ENCODE measurements around the gene INO80C. TPM values are rescaled to one million over a fixed set of nuclear protein-coding genes. Genes with fewer than 3 reads are reported as not detected.
"Not testable (repeated sequence)": the region's sequence is repeated elsewhere in the genome, so short reads cannot be mapped to it uniquely, and the experiment has no call there.

Gene INO80C
- total RNA-seq, 2 experiments from 2014 or later: 38.4 to 39.4 TPM

DNA sequence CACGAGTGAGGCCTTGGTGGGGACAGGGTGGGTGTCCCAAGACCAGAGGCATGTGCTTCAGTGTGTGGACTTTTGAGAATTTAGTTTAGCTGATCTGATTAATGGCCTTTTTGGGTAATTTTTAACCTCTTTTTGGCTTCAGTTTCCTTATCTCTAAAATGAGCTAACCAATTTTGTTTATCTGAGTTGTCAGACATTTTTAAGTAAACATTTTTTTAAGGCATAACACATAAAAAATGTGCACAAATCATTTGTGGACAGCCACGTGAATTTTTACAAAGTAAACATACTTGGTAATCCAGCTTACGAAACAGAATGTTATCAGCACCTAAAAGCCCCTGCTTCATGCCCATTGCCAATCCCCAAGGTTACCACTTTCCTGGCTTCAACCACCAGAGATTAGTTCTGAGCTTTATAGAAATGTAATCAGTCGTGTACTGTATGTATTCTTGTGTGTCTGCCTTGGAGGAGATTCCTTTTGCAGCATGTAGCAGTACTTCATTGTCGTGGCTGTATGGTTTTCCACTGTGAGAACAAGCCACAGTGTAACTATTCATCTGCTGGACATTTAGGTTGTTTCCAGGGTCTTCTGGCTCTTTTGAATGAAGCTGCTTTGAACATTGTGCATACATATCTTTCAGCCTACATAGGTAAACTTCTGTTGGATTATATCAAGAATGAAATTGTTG, 8.4 kb upstream of the INO80C start:
- Mint-ChIP-seq H3K4me1 (no peaks in the 10 kb centered on the region), H3K4me3 (no peak overlapping the region), H3K27me3 (no peaks in the 10 kb centered on the region), H3K27ac (no peak overlapping the region), H3K9me3 (no peaks in the 10 kb centered on the region), H3K36me3 (no peaks in the 10 kb centered on the region)
- no peak for DNase-seq

DNA sequence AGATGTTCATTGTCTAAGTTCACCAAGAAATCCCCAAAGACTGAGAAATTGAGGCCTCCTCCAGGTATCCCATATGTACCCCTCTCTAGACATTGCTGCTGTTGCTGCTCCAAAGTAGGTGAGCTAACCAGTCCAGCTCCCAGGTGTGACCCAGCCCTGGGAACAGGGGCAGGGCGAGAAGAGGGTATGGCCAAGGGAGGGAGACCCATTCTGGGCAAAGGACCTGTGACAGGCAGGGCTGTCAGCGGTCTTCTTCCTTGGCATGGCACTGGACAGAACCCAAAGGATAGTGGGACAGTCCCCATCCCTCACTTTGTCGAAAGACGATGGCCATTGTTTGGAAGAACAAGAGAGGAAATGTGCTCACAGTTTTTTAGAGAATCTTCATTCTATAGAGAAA, 7.2 kb upstream of the INO80C start:
- H3K27ac Mint-ChIP-seq: no peak overlapping the region
- no peak overlapping the region for H3K4me3 Mint-ChIP-seq
- no peaks in the 10 kb centered on the region for H3K4me1 Mint-ChIP-seq
- H3K9me3 Mint-ChIP-seq: no peaks in the 10 kb centered on the region
- H3K27me3 Mint-ChIP-seq: no peaks in the 10 kb centered on the region
- no peak for DNase-seq
- no peaks in the 10 kb centered on the region for H3K36me3 Mint-ChIP-seq

DNA sequence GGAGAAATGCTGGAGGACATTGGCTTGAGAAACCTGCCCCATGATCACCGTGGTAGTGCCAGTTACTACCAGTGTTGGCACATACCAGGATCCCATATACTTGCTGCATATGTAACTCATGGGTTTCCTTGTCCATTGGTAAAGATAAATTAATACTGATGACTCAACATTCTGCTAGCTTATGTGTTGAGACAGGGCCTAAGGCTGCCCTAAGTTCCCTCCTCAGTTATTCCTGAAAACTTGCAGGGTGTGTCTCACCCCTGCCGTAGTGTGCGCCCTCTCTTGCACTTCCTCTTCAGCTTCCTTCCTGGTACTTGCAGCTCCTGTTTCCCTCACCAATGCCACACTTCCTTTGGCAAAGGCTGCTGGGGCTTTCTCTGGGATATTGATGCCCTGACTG, 4.3 kb upstream of the INO80C start:
- no peak overlapping the region for H3K4me3 Mint-ChIP-seq
- H3K4me1 Mint-ChIP-seq: peaks cover 5% of the 10 kb centered on the region
- DNase-seq: no peak
- H3K27ac Mint-ChIP-seq: no peak overlapping the region
- H3K27me3 Mint-ChIP-seq: no peaks in the 10 kb centered on the region
- no peaks in the 10 kb centered on the region for H3K9me3 Mint-ChIP-seq
- no peaks in the 10 kb centered on the region for H3K36me3 Mint-ChIP-seq

DNA sequence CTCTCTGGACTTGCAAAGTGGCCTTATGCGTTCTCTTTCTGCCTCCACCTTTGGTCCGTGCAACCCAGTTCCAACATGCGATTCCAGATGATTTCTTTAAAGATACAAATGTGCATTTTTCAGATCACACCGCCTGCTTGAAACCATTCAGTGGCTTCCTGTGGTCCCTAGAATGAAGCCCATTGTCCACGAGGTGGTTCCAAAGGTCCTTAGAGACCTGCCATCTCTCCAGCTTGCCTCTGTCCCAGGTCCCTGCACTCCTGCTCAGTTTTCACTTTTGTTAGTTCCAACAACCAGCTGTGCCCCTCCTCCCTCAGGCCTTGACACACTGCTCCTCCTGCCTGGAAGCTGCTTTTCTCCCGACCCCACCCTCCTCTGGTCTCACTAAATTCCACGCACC, 3.6 kb upstream of the INO80C start:
- Mint-ChIP-seq H3K36me3 (peaks cover 2% of the 10 kb centered on the region), H3K27me3 (no peaks in the 10 kb centered on the region), H3K27ac (no peak overlapping the region), H3K4me1 (peaks cover 9% of the 10 kb centered on the region), H3K4me3 (no peak overlapping the region), H3K9me3 (no peaks in the 10 kb centered on the region)
- DNase-seq: no peak

DNA sequence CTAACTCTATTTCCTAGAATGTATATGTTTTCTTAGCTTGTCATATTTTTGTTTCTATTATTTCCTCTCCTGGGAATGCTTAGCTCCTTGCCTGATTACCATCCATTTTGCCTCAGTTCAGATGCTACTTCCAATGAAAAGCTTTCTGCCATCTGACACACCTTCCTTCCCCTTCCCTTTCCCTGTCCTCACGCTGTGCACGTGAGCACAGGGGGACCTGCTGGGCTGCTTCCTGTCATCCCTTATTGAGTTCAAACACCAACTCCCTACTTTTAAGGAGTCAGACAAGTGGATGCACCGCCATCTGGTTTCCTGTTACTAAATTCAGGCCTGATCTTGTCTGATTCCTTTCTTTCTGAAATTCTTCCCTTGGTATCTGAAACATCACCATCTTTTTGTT, 2.4 kb upstream of the INO80C start:
- H3K27ac Mint-ChIP-seq: no peak overlapping the region
- no peak overlapping the region for H3K4me3 Mint-ChIP-seq

DNA sequence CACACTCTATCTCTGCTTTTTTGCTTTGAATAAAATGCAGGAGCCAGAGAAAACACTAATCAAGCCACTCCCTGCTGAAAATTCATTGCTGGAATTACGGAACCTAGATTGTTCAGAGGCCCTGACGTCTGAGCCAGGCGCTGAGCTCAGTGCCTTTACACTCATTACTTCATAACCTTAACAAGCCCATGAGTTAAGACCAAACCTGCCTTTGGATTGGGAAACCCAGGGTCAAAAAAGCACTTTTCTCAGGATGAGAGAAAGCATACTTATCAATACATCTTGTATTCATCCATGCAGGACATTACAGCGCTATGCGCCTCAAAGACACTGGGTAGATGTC, 762 bp downstream of the INO80C start:
- H3K4me3 Mint-ChIP-seq: peak overlapping the region; percentile 96
- H3K36me3 Mint-ChIP-seq: peaks cover 13% of the 10 kb centered on the region
- H3K4me1 Mint-ChIP-seq: peaks cover 28% of the 10 kb centered on the region
- H3K27me3 Mint-ChIP-seq: no peaks in the 10 kb centered on the region
- no peaks in the 10 kb centered on the region for H3K9me3 Mint-ChIP-seq
- peak overlapping the region; percentile 99 for H3K27ac Mint-ChIP-seq
- peak; percentile 10 for DNase-seq

More for the DNA sequence above, 2.4 kb upstream of the INO80C start:
- H3K36me3 Mint-ChIP-seq: peaks cover 9% of the 10 kb centered on the region
- no peaks in the 10 kb centered on the region for H3K27me3 Mint-ChIP-seq
- DNase-seq: no peak
- no peaks in the 10 kb centered on the region for H3K9me3 Mint-ChIP-seq
- peaks cover 18% of the 10 kb centered on the region for H3K4me1 Mint-ChIP-seq

DNA sequence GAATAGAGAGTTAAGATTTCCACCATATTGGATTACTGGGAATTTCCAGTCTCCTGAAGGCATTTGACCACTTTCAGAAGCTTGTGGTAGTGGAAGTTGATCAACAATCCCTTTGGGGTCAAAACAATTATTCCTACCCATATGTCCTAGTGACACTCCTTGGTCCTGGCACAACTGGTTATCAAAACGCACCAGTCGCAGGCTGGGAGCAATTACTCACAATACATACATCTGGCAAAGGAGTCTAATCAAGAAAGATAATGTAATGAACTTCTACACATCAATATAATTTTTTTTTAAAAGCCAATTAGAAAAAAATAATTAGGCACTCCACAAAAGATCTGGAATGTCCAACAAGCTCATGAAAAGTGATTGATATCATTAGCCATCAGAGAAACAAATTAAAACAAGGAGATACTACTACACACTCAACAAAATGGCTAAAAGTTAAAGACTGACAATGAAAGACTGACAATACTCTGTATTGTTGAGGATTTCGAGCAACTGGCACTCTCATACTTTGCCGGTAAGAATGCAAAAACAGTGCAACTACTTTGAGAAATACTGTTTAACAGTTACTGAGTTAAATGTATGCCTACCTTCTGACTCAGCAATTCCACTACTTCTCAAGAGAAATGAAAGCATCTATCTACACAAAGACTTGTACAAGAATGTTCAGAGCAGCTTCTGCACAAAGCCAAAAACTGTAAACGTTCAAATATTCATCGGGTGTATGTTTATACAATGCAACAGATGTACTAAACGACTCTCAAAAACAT, 2.0 kb downstream of the INO80C start:
- Mint-ChIP-seq H3K27me3 (no peaks in the 10 kb centered on the region), H3K27ac (no peak overlapping the region), H3K4me3 (peak overlapping the region; percentile 96), H3K9me3 (no peaks in the 10 kb centered on the region), H3K36me3 (peaks cover 13% of the 10 kb centered on the region), H3K4me1 (peaks cover 39% of the 10 kb centered on the region)
- DNase-seq: no peak

DNA sequence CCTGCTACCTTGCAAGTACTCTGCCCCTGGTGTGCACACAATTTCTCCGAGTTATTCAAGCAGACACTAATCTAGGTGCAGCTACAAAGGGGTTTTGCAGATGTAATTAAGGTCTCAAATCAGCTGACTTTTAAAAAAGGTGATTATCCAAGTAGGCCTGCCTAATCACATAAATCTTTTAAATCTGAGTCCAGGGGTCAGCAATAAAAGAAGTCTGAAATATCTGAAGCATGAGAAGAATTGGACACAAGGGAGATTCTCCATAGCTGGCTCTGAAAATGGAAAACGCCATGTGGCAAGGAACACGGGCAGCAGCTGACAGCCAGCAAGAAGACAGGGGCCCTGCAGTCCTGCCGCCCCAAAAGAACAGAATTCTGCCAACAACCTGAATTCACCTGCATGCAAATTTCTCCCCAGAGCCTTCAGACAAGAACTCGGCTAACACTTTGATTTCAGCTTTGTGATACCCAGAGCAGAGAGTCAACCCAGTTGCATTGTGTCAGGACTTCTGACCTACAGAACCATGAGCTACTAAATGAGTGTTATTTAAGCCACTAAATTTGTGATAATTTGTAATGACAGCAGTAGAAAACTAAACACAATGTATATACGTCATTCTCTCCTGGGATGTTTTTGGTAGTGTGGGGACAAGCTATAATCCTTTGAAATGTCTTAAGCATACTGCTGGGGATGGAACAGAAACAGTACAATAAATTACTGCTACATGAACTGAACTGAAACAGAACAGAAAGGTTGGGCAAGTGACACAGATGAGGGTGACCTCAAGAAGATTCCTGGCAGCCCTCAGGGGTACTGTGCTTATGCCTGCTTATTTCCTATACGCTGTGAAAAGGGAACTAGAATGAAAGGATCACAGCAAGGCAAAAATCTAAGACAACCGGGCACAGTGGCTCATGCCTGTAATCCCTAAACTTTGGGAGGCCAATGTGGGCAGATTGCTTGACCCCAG, 3.2 kb downstream of the INO80C start:
- H3K9me3 Mint-ChIP-seq: no peaks in the 10 kb centered on the region
- H3K4me3 Mint-ChIP-seq: no peak overlapping the region
- peaks cover 39% of the 10 kb centered on the region for H3K4me1 Mint-ChIP-seq
- H3K27ac Mint-ChIP-seq: no peak overlapping the region
- H3K27me3 Mint-ChIP-seq: no peaks in the 10 kb centered on the region
- peaks cover 13% of the 10 kb centered on the region for H3K36me3 Mint-ChIP-seq
- no peak for DNase-seq

DNA sequence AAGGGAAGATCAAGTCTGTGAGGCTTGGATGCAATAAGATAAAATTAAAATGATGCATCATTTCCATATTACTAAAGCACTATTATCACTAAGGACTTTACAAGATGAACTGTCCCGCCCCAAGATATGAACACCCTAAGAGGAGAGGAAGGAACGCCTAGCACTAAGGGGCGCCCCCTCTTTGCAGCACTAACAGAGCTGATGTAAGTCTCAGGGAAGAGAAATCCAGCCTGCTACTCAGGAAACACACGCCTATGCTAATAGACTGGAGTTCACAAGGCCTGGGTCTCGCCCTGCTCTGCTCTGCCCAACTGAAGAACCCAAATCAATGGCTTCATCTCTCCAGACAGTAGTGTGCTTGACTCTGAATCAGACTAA, 6.1 kb downstream of the INO80C start:
- Mint-ChIP-seq H3K27ac (no peak overlapping the region), H3K9me3 (peaks cover 1% of the 10 kb centered on the region), H3K4me1 (peaks cover 37% of the 10 kb centered on the region), H3K36me3 (peaks cover 34% of the 10 kb centered on the region), H3K4me3 (no peak overlapping the region), H3K27me3 (no peaks in the 10 kb centered on the region)
- DNase-seq: no peak

DNA sequence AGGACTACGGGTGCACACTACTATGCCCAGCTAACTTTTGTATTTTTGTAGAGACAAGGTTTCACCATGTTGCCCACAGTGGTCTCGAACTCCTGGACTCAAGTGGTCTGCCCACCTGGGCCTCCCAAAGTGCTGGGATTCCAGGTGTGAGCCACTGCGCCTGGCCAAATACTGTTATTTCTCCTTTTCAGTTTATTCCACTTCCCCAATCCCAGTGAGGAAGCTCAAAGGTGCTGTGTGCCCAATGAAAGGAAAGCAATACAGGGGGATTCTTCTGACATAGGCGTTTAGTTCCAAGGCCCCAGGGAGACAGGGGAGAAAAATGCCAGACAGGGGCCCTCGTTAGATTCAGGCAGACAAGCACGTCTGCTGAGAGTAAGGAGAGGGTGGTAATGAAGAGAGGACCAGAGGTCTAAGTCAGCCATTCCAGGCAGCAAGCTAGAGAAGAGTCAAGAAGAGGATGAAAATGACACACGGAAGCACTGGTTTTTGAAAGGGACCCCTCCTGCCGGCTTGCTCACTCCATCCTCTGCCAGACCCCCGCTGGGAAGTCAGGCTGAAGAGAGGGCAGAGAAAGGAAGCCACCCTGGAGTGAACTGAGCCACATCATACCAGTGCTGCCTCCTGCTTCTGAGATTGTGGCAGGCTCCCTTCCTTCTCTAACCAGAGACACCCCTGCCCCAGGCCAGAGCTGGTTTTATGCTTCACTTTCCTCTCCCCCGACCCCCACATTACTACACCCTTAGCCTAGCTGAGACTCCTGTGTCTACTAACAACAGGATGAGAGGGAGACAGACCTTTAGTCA, 6.7 kb downstream of the INO80C start:
- no peak for DNase-seq
- Mint-ChIP-seq H3K4me1 (peaks cover 34% of the 10 kb centered on the region), H3K27me3 (no peaks in the 10 kb centered on the region), H3K27ac (no peak overlapping the region), H3K36me3 (peaks cover 30% of the 10 kb centered on the region), H3K4me3 (no peak overlapping the region), H3K9me3 (peaks cover 1% of the 10 kb centered on the region)

DNA sequence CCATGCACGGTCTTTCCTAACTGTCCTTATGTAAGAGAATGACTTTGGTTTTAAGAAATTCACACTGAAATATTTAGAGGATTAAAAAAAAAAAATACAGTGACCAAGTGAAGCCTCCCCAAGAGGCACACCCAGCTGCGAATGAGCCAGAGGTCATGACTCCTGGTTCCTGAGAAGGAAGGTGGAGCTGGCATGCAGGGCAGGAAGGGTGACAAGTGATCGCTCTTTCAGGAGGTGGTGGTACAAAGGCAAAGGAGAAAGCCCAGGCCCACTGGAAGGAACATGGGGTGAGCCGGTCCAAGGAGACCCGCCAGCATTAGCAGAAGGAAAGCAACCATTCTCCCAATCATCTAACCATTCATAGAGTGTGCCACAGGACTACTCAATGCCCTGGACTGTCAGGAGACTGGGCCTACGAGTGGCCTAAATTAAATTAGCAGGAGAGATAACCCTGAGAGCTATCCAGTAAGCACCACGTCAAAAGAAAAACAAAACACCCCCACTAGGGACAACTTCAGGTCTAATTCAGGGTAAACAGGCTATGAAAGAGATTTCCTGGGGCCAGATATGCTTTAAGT, 7.8 kb downstream of the INO80C start:
- Mint-ChIP-seq H3K27ac (no peak overlapping the region), H3K4me1 (peaks cover 32% of the 10 kb centered on the region), H3K9me3 (peaks cover 1% of the 10 kb centered on the region), H3K27me3 (no peaks in the 10 kb centered on the region), H3K4me3 (no peak overlapping the region), H3K36me3 (peaks cover 28% of the 10 kb centered on the region)
- no peak for DNase-seq

DNA sequence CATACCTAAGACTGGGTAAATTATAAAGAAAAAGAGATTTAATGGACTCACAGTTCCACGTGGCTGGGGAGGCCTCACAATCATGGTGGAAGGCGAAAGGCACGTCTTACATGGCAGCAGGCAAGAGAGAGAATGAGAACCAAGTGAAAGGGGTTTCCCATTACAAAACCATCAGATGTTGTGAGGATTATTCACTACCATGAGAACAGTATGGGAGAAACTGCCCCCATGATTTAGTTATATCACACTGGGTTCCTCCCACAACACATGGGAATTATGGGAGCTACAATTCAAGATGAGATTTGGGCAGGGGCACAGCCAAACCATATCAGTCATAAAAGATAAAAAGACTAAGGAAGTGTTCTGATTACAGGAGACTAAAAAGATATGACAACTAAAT, 8.5 kb downstream of the INO80C start:
- H3K27ac Mint-ChIP-seq, H3K9me3 Mint-ChIP-seq, DNase-seq, H3K4me3 Mint-ChIP-seq, H3K27me3 Mint-ChIP-seq: not testable (repeated sequence)
- H3K36me3 Mint-ChIP-seq: peaks cover 24% of the 10 kb centered on the region
- H3K4me1 Mint-ChIP-seq: peaks cover 31% of the 10 kb centered on the region

DNA sequence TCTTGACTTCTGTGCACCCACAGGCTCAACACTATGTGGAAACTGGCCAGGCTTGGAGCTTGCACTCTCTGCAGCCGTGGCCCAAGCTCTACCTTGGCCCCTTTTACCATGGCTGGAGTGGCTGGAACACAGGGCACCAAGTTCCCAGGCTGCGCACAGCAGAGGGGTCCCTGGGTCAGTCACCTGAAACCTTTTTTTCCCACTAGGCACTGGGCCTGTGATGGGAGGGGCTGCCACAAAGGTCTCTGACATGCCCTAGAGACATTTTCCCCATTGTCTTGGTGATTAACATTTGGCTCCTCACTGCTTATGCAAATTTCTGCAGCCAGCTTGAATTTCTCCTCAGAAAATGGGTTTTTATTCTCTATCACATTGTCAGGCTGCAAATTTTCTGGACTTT, 9.4 kb downstream of the INO80C start:
- H3K4me3 Mint-ChIP-seq, DNase-seq, H3K9me3 Mint-ChIP-seq, H3K27ac Mint-ChIP-seq, H3K27me3 Mint-ChIP-seq: not testable (repeated sequence)
- peaks cover 32% of the 10 kb centered on the region for H3K4me1 Mint-ChIP-seq
- H3K36me3 Mint-ChIP-seq: peaks cover 24% of the 10 kb centered on the region

DNA sequence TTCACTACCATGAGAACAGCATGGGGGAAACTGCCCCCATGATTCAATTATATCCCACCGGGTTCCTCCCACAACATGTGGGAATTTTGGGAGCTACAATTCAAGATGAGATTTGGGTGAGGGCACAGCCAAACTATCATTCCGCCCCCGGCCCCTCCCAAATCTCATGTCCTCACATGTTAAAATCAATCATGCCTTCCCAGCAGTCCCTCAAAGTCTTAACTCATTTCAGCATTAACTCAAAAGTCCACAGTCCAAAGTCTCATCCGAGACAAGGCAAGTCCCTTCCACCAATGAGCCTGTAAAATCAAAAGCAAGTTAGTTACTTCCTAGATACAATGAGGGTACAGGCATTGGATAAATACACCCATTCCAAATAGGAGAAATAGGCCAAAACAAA, 10.2 kb downstream of the INO80C start:
- not testable (repeated sequence) for DNase-seq, H3K27ac Mint-ChIP-seq, H3K9me3 Mint-ChIP-seq, H3K4me3 Mint-ChIP-seq, H3K27me3 Mint-ChIP-seq
- peaks cover 24% of the 10 kb centered on the region for H3K36me3 Mint-ChIP-seq
- H3K4me1 Mint-ChIP-seq: peaks cover 32% of the 10 kb centered on the region
